Tibial artery (tissue), 4 donors: ENCODE results near the gene DLX3.

Source experiments
- DNase-seq, 2 donors: peaks; one replicate each; pipeline ENCODE4 v3.0.0-alpha.2; 2019
- H3K27ac ChIP-seq, 2 donors: fragments of 200-600 bp; sonication (generic) in 1 of 2; 1 replicate in 1 of 2; 2 replicates in 1 of 2; pipeline ENCODE4 v1.5.1; 2018 to 2019; ENCODE audit warnings: mild to moderate bottlenecking in 1 of 2
- H3K27me3 ChIP-seq, 2 donors: fragments of 200-600 bp; sonication (generic) in 1 of 2; one replicate each; pipeline versions ENCODE4 v1.5.1 to v1.6.0; 2016 to 2019
- H3K36me3 ChIP-seq, 3 donors: fragments of 200-600 bp; sonication (generic) in 2 of 3; one replicate each; pipeline ENCODE4 v1.5.1; 2016 to 2019; ENCODE audit warnings: mild to moderate bottlenecking in 2 of 3
- H3K4me1 ChIP-seq, 4 donors: fragments of 200-600 bp; sonication (generic) in 2 of 4; 1 replicate in 3 of 4; 2 replicates in 1 of 4; pipeline ENCODE4 v1.5.1; 2016 to 2019
- H3K4me3 ChIP-seq, 2 donors: fragments of 200-600 bp; sonication (generic) in 1 of 2; 1 replicate in 1 of 2; 2 replicates in 1 of 2; pipeline ENCODE4 v1.5.1; 2018 to 2019; ENCODE audit warnings: mild to moderate bottlenecking in 2 of 2
- H3K9me3 ChIP-seq, 3 donors: fragments of 200-600 bp; sonication (generic) in 1 of 3; one replicate each; pipeline ENCODE4 v1.5.1; 2016 to 2019
- intact Hi-C: fragments of 100-400 bp; cut with DNase I; formaldehyde crosslinking; loops from one replicate; pipeline ENCODE4 v1.15.0; 2023; ENCODE audit warnings: low total_unique reads
- TF ChIP-seq, protein P1 (sequence below), 2 experiments: fragments of 200-600 bp in 1 of 2; fragments of 450-650 bp in 1 of 2; IDR thresholded peaks; one replicate each; pipeline ENCODE4 v1.5.1; 2017 to 2019; ENCODE audit warnings: antibody characterized with exemption in 2 of 2, mild to moderate bottlenecking in 1 of 2, moderate library complexity in 1 of 2

The DLX3 gene

DNA sequence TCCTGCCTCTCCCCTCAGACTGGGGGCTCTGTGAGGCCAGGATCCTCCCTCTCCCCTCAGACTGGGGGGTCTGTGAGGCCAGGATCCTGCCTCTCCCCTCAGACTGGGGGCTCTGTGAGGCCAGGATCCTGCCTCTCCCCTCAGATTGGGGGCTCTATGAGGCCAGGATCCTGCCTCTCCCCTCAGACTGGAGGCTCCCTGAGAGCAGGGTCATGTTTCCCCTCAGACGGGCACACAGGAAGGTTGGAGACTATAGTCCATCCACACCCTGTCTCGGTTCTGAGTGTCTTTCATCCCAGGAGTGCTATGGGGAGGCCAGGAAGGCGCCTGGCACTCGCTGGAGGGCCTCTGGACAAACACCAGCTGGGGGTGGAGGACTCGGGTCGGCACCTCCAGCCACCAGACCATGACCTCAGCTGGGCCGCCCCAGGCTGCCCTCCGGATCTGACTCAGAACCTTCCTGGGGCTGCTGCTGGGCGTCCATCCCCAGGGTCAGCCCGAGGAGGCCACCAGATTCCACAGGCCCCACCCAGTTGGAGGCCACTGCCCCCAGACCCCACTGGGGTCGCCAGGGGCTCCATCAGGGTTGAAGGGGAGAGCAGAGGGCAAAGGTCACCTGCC lies 48.0 kb downstream of the DLX3 start:
- H3K27me3 ChIP-seq: peaks cover 0 to 86% of the 10 kb centered on the region in 2 donors
- H3K4me3 ChIP-seq: no peak overlapping the region
- H3K4me1 ChIP-seq: peaks cover 0 to 6% (median 5%) of the 10 kb centered on the region in 4 donors
- H3K27ac ChIP-seq: no peak overlapping the region
- H3K36me3 ChIP-seq: no peaks in the 10 kb centered on the region
- no peaks in the 10 kb centered on the region for H3K9me3 ChIP-seq
- DNase-seq: no peak
- intact Hi-C loops: no loop called here
- TF ChIP-seq, protein P1, sequence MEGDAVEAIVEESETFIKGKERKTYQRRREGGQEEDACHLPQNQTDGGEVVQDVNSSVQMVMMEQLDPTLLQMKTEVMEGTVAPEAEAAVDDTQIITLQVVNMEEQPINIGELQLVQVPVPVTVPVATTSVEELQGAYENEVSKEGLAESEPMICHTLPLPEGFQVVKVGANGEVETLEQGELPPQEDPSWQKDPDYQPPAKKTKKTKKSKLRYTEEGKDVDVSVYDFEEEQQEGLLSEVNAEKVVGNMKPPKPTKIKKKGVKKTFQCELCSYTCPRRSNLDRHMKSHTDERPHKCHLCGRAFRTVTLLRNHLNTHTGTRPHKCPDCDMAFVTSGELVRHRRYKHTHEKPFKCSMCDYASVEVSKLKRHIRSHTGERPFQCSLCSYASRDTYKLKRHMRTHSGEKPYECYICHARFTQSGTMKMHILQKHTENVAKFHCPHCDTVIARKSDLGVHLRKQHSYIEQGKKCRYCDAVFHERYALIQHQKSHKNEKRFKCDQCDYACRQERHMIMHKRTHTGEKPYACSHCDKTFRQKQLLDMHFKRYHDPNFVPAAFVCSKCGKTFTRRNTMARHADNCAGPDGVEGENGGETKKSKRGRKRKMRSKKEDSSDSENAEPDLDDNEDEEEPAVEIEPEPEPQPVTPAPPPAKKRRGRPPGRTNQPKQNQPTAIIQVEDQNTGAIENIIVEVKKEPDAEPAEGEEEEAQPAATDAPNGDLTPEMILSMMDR (IDR thresholded peaks at IDR 0.05): no peak

DNA sequence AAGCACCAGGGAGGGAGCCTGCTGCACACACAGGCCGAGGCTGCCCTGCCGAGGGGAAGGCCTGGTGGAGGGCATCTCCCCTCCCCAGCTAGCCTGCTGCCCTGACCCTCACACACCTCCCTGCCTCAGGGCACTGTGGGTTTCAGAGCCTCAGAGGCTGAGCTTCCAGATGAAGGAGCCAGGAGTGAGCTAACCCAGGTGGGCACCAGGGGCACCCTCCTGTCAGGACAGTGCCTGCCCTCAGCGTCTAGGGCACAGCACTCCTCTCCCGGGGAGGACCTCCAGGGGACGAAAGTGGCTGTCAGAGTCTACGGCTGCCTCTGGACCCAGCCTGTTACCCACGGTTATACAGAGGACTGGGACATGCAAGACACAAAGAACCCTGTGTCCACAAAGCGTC lies 48.8 kb downstream of the DLX3 start:
- Histone ChIP-seq H3K4me1 (no peaks in the 10 kb centered on the region), H3K27ac (no peak overlapping the region), H3K9me3 (no peaks in the 10 kb centered on the region), H3K36me3 (no peaks in the 10 kb centered on the region), H3K4me3 (no peak overlapping the region), H3K27me3 (peaks cover 0 to 86% of the 10 kb centered on the region in 2 donors)
- intact Hi-C loops: no loop called here
- no peak for DNase-seq
- TF ChIP-seq, protein P1 (IDR thresholded peaks at IDR 0.05): no peak

DNA sequence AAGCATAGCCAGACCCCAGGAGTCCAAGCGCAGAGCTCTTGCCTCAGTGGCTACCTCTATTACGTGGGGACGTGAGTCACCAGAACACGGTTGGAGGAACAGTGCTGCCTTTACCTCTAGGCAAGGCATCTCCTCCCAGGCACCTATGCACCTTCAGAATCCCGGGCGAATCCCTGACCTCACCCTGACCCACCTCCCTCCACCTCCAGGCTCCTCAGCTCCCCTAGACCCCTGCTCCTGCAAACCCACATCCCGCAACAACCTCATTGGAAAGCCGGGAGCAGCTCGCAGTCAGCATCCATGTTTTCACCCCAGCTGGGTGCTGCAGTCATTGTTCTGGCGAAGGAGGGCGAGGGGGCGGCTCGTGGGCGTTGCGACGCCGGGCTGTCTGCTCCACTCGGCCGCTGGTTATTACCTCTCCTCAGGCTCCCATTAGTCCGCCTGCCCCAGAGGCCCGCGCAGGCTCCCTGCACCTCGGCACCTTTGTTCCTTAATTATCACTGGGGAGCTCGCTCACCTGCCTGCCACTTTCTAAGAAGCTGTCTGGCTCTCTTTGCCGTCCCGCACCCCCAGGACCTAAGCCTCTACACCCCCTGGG lies 50.7 kb downstream of the DLX3 start:
- Histone ChIP-seq H3K27me3 (peaks cover 0 to 81% of the 10 kb centered on the region in 2 donors), H3K4me1 (no peaks in the 10 kb centered on the region), H3K36me3 (no peaks in the 10 kb centered on the region), H3K4me3 (no peak overlapping the region), H3K9me3 (no peaks in the 10 kb centered on the region), H3K27ac (no peak overlapping the region)
- TF ChIP-seq, protein P1 (IDR thresholded peaks at IDR 0.05): no peak
- DNase-seq: no peak
- intact Hi-C loops: no loop called here

DNA sequence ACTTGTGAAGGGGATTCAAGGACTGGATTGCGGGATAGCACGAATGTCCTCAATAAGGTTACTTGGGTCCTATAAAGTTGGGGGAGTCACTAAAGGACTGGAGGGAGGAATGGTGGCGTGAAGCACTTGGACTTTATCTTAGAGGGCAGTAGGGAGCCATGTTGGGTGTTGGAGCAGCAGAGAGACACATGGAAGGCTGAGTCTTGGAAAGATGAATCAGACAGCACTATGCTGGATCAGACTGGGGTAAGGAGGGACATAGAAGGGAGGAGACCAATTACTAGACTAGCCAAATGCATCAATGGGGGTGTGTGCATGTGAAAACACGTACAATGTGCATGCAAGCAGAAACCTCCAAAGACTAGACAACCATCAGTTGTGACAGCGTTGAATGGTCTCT lies 52.1 kb downstream of the DLX3 start:
- DNase-seq: no peak
- intact Hi-C loops: no loop called here
- H3K4me1 ChIP-seq: no peaks in the 10 kb centered on the region
- peaks cover 0 to 74% of the 10 kb centered on the region in 2 donors for H3K27me3 ChIP-seq
- no peak overlapping the region for H3K4me3 ChIP-seq
- no peaks in the 10 kb centered on the region for H3K9me3 ChIP-seq
- no peaks in the 10 kb centered on the region for H3K36me3 ChIP-seq
- TF ChIP-seq, protein P1 (IDR thresholded peaks at IDR 0.05): no peak
- H3K27ac ChIP-seq: no peak overlapping the region

DNA sequence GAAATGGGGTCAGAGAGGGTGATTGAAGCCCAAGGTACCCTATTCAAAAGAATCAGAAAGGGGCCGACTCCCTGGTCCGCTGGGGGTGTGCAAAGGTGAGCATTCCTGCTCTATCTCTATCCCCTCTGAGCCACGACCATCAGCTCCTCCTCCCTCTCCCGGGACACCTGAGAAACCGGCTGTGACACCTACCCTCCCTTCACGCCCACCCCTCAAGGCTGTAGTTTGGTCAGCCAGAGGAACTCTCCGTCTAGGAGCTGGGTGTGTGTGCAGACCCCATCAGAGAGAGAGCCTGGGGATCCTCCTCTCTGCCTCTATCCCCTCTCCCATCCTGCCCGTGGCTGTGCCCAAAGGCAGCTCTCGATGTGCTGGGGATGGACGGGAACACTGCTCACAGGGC lies 53.6 kb downstream of the DLX3 start:
- H3K27me3 ChIP-seq: peaks cover 0 to 62% of the 10 kb centered on the region in 2 donors
- intact Hi-C loops: no loop called here
- H3K36me3 ChIP-seq: no peaks in the 10 kb centered on the region
- DNase-seq: no peak
- H3K9me3 ChIP-seq: no peaks in the 10 kb centered on the region
- TF ChIP-seq, protein P1 (IDR thresholded peaks at IDR 0.05): no peak
- H3K4me3 ChIP-seq: no peak overlapping the region
- H3K27ac ChIP-seq: no peak overlapping the region
- H3K4me1 ChIP-seq: no peaks in the 10 kb centered on the region
